Smooth muscle cell of the pulmonary artery (primary cell): Measurements from ENCODE around the gene NUDCD2. TPM values are rescaled to one million over a fixed set of nuclear protein-coding genes. Genes with fewer than 3 reads are reported as not detected.

Experiments
- total RNA-seq: library from RNA; depleted of rRNA; stranded (reverse); fragments of >200 nt; gene quantifications from 2 replicates; pipeline ENCODE4 v1.2.3, GENCODE V29; 2014

The NUDCD2 gene
- total RNA-seq, result 4.1 and 4.3 TPM in 2 replicates

DNA sequence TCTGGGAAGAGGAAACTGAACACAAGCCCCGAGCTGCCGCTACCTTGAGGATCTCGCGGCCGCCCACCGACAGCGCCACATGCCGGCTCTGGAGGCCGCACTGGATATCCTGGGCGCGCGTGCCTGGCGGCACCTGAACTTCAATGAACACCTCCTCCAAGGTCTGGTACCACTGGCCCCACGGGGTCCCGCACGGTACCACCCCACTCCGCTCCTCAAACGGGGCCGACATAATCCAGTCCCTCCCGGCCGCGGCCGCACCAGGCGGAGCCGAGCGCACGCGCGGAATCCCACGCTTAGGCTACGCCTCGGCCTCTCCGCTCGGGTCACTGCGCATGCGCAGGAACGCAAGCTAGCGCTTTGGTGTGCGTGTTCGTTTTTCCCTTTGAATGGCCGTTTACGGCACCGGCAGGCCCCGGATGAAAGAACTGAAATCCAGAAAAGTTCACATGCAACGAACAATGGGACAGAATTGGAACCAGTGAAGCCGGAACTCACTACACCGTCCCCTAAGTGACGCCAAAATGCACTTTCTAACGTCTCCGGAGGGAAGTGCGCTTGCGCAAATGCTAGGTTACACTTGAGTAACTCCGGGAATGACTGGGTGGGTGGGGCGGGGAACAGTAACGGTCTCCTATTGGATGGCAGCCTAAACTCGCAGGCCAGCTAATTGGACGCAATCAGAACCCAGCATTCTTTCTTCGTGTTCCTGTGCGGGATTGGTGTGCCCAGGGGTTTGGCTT, at the start of gene NUDCD2:
Gene NUDCD2 (minus strand): TSS at position 284 of the 743 bp plus-strand sequence. CDS start 52 bp downstream, at position 232.

DNA sequence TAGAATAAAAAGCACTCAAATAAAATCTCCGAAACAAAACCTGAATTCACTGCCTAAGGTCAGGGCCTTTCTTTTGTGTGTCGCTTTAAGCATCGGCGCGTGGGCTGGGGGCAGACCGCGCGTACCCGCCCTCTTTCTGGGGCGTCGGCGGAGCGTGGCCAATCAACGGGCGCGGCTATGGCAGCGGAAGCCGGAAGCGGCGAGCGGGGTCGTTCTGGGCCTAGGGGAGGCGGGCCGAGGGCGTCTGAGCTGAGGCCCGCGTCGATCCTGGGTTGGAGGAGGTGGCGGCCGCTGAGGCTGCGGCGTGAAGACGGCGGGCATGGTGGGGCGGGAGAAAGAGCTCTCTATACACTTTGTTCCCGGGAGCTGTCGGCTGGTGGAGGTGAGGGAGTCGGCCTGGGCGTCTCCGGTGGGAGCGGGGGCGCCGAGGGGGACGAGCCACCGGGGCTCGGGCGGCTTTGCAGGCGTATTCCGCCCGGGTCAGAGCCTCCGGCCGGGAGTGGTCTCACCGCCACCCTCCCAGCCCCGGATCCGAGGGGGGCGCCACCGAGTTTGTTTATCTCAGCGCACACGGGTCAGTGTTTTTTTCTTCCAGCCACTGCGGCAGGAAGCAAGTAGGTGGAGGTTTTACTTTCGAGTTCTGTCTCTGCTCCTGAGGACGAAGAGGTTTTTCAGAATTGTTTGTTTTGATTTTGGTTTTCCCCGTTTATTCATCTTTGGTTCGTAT, 45.6 kb upstream of the NUDCD2 start, which contains the start of gene MAT2B:
Gene MAT2B (plus strand): TSS at position 252 of the 727 bp plus-strand sequence. CDS start 68 bp downstream, at position 320.

GRCh38 chr5:163460562-163461171, 765 bp upstream of the NUDCD2 start, which contains the start of gene HMMR:
HMMR (plus strand) TSS chr5:163460632; CDS start chr5:163460693, 61 bp downstream.

DNA sequence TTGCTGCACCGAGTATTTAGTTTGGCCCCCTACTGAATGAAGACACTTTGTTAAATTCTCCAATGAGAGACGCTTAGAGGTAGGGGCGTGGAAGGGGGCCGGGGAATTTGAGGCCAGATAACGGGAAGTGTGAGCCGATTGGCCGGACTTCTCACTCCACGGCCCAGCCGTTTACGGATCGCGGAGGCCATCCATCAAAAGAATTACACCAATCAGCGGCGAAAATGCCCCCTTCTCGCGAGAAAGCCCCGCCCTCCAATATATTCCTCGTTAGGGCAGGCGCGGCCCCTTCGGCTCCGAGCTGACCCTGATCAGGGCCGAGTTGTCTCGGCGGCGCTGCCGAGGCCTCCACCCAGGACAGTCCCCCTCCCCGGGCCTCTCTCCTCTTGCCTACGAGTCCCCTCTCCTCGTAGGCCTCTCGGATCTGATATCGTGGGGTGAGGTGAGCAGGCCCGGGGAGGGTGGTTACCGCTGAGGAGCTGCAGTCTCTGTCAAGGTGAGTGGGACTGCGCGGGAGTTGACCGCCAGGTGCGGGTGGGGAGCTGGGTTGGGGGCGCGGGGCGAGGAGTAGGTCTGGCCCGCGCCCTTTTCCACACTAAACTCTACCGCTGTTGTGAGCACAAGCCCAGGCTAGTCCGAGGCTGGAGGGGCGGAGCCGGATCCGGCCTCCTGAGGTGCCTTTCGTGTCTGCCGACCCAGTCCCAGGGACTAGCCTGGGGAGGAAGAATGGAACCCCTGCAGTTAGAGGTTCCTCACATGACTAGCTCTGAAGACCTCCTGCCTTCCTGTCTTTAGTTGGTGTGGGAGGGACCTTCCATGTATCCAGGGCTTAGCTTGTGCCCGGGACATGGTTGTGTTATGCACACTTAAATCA, 22.4 kb downstream of the NUDCD2 start, which contains the start of gene CCNG1:
Gene CCNG1 (plus strand): TSS at position 287 of the 874 bp plus-strand sequence. CDS start 1,662 bp downstream, outside the sequence.

Other genes starting within 250 kb of the NUDCD2 start
- gene CCNG1, start 22.5 kb downstream of the NUDCD2 start, total RNA-seq, result 166 and 222 TPM in 2 replicates
- 3.6 and 12.8 TPM in 2 replicates for gene HMMR, start 530 bp upstream of the NUDCD2 start, total RNA-seq
- 38.9 and 61.6 TPM in 2 replicates for gene MAT2B, start 45.5 kb upstream of the NUDCD2 start, total RNA-seq